GM13977 (cell line): Measurements from ENCODE around the gene TMC6.

Experiments
- DNase-seq: peaks from one replicate; pipeline ENCODE4 v3.0.0; 2012; ENCODE audit warnings: low spot score
- in situ Hi-C: fragments of 300-500 bp; cut with MboI; formaldehyde crosslinking; loops from one replicate; pipeline ENCODE4 v1.12.0; 2022; ENCODE audit warnings: low sequenced_read_pairs, low pct_unique_long_range_greater_than_20kb, mixed read lengths, inconsistent platforms; ENCODE audit not compliant: unreplicated experiment
- TF ChIP-seq, protein P1 (sequence below): IDR thresholded peaks from 2 replicates; pipeline ENCODE4 v1.5.1; 2012; ENCODE audit warnings: mild to moderate bottlenecking, control low read depth; ENCODE audit not compliant: insufficient read depth; ENCODE audit errors: extremely low read depth, missing control alignments

The TMC6 gene

DNA sequence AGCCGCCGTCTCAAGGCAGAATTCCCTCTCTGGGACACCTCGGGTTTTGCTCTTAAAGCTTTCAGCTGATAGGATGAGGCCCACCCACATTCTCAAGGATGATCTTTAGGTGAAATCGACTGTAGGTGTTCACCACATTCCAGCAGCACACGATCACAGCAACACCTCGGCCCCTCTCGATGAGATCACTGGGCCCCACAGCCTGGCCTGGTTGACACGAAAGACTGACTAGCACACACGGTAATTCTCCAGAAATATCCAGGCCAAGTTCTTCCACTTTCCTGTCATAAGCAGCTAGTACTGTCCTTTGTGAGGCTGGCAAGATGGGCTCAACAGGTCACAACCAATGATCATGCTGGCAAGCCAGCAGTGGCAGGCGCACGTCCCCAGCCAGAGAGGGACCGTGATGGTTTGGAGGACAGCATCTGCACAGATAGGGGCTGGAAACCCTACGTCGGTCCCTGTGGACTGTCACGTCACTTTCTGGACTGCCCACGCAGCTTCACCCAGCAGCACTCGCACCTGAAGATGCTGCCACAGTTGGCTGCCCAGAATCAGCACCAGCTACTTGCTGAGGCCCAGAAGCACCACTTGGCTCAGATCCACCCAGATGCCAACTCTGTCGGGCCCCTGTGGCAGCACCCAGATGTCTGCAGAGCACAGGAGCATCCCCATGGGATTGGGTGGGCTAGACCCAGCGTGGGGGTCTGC, 17.4 kb downstream of the TMC6 start:
- no peak for DNase-seq
- TF ChIP-seq, protein P1, sequence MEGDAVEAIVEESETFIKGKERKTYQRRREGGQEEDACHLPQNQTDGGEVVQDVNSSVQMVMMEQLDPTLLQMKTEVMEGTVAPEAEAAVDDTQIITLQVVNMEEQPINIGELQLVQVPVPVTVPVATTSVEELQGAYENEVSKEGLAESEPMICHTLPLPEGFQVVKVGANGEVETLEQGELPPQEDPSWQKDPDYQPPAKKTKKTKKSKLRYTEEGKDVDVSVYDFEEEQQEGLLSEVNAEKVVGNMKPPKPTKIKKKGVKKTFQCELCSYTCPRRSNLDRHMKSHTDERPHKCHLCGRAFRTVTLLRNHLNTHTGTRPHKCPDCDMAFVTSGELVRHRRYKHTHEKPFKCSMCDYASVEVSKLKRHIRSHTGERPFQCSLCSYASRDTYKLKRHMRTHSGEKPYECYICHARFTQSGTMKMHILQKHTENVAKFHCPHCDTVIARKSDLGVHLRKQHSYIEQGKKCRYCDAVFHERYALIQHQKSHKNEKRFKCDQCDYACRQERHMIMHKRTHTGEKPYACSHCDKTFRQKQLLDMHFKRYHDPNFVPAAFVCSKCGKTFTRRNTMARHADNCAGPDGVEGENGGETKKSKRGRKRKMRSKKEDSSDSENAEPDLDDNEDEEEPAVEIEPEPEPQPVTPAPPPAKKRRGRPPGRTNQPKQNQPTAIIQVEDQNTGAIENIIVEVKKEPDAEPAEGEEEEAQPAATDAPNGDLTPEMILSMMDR, result no peak
- in situ Hi-C loops, result no loop called here

DNA sequence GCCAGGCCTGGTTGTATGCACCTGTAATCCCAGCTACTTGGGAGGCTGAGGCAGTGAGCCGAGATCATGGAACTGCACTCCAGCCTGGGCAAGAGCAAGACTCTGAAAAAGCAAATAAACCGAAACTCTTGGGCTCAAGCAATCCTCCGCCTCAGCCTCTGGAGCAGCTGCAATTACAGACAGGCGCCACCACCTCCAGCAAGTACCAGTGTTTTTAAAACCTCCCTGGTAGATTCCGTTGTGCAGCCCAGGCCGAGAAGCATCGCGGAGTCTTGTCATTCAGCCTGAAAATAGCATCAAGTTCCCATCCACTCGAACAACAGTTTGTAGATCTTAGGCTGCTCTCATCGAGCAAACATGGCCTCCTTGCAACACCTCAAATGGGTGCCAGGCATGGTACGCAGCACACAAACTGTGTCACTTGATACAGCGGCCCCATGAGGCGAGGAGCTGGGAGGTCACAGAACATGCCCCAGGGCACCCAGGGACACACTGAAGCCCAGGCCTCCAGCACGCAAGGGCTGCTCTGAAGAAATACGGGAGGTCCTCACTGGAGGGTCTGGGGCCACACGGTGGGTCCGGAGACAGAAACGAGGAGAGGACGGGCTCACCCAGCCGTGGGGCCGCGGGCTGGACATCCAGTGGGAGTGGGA, 18.1 kb downstream of the TMC6 start:
- in situ Hi-C loops, result no loop called here

DNA sequence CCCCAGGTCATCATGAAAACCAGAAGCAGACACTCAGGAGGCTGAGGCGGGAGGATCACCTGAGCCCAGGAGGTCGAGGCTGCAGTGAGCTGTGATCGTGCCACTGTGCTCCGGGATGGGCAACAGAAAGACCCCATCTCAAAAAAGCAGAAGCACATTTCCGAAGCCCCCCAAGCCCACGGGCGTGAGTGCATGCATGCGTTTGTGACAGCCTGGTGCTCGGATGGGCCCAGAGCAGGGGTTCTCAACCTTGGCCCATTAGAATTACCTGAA, 19.1 kb downstream of the TMC6 start:
- TF ChIP-seq, protein P1, result no peak
- no peak for DNase-seq
- in situ Hi-C loops, result no loop called here

More for the DNA sequence above, 18.1 kb downstream of the TMC6 start:
- TF ChIP-seq, protein P1, result no peak
- no peak for DNase-seq

DNA sequence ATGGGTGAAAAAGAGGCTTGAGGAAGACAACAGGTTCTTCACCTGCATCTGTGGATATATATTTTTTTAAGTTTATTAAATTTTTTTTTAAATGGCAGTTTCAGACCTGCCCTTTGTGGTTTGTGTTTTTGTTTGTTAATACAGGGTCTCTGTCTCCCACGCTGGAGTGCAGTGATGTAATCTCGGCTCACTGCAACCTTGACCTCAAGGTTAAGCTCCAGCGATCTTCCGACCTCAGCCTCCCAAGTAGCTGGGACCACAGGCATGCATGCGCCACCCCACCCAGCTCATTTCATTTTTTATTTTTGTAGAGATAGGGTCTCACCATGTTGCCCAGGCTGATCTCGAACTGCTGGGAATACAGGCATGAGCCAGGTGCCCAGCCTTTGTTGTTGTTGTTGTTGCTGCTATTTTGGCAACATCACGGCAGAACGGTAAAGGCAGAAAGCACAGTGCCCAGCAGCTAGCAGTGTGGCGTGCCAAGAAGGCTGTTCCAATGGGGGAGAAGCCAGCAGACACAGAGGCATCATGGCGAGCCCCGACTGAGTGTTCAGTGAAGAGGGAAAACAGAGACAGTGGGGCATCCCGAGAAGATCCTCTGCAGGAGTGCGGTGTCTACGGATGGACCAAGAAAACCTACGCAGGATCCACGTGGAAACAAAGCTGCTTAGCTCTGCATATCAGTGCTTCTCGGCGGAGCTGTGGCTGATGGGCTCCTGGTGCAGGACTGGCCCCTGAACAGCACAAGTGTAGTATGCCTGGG, 19.6 kb downstream of the TMC6 start:
- DNase-seq, result no peak
- TF ChIP-seq, protein P1, result no peak
- in situ Hi-C loops, result no loop called here

DNA sequence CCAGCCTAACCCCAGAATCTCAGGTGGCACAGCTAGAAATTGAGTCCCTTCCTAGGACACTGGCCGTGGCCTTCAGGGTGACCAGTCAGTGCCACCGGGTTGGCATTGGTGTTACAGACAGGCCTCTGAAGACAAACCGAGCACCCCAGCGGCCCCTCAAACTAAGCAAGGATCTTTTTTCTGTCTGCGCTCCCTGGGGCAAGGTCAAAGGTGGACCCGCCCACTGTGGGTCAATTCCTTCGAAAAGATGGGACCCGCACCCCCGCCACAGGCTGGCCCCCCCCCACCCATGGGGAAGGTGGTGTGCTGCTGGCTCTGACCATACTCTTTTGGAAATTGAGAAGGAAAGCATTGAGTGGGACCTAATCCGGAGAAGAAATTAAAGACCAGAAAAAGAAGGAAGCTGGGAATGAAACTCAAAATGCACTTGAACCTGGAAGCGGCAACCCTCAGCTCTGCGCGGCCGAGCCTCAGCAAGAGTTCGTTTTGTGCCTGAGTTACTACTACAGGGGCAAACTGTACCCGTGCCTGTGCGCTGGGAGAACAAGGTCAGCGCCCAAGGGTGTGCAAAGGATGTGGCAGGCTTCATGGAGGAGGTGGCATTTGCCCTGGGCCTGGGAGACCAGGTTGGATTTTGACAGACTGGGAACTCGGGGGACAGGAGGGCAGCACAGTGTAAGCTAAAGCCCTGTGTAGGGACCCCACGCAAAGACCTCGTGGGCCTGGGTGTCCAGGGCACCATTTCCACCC, 20.4 kb downstream of the TMC6 start:
- no peak for DNase-seq
- in situ Hi-C loops, result no loop called here

DNA sequence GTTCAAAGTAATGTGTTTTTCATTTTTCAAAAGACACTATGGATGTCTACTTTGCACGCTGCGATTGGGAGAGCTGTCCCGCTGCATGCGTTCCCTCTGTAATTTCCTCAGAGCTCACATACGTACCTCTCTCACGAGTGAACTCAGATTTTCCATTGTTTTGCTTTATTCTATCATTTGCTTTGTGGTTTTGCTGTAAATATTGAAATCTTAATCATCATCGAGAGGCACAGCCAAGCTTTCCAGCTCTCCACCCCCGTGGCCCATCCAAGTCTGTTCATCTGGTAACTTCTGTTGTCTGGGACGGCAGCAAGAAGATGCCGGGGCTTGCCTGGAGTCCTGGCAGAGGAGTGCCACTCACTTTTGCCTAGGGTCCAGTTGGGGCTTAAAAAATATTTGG, 21.1 kb downstream of the TMC6 start:
- in situ Hi-C loops, result no loop called here
- DNase-seq, result no peak
- TF ChIP-seq, protein P1, result no peak

More for the DNA sequence above, 20.4 kb downstream of the TMC6 start:
- TF ChIP-seq, protein P1, result no peak
